MM.1S (cell line): ENCODE data around the gene CDH5.

Source experiments
- DNase-seq: peaks from one replicate; pipeline ENCODE4 v3.0.0-alpha.2; 2015
- H2AFZ ChIP-seq: fragments of 300-600 bp; sonication (generic); 2 replicates; pipeline ENCODE4 v1.6.0; 2016; ENCODE audit warnings: antibody characterized with exemption, low read length
- H3F3A ChIP-seq: fragments of 300-600 bp; sonication (generic); 2 replicates; pipeline ENCODE4 v1.6.1; 2016; ENCODE audit warnings: mild to moderate bottlenecking, antibody characterized with exemption, low read length, moderate library complexity, mixed read lengths; ENCODE audit not compliant: insufficient read depth
- H3K27ac ChIP-seq: fragments of 300-600 bp; sonication (generic); 2 replicates; pipeline ENCODE4 v1.5.1; 2016; ENCODE audit warnings: mild to moderate bottlenecking, low read length
- H3K27me3 ChIP-seq: fragments of 300-600 bp; sonication (generic); replicated peaks from 2 replicates; pipeline ENCODE4 v1.6.0; 2016; ENCODE audit warnings: low read length; ENCODE audit not compliant: insufficient read depth
- H3K36me3 ChIP-seq: fragments of 300-600 bp; sonication (generic); replicated peaks from 2 replicates; pipeline ENCODE4 v1.6.1; 2016; ENCODE audit warnings: mild to moderate bottlenecking, low read length, mixed read lengths; ENCODE audit not compliant: insufficient read depth
- H3K4me1 ChIP-seq: fragments of 300-600 bp; sonication (generic); 2 replicates; pipeline ENCODE4 v1.6.1; 2016; ENCODE audit warnings: low read length, mixed read lengths
- H3K4me2 ChIP-seq: fragments of 300-600 bp; sonication (generic); 2 replicates; pipeline ENCODE4 v1.6.0; 2016; ENCODE audit warnings: low read depth, low read length
- H3K4me3 ChIP-seq: fragments of 300-600 bp; sonication (generic); 2 replicates; pipeline ENCODE4 v1.5.1; 2016; ENCODE audit warnings: low read length, mixed read lengths
- H3K79me2 ChIP-seq: fragments of 300-600 bp; sonication (generic); 2 replicates; pipeline ENCODE4 v1.6.1; 2016; ENCODE audit warnings: mixed run types, low read length, mixed read lengths
- H3K9ac ChIP-seq: fragments of 300-600 bp; sonication (generic); 2 replicates; pipeline ENCODE4 v1.6.1; 2016; ENCODE audit warnings: low read length, mixed read lengths
- H3K9me2 ChIP-seq: fragments of 300-600 bp; sonication (generic); replicated peaks from 2 replicates; pipeline ENCODE4 v1.6.1; 2016; ENCODE audit warnings: mild to moderate bottlenecking, low read length, mixed read lengths; ENCODE audit not compliant: insufficient read depth
- H3K9me3 ChIP-seq: fragments of 300-600 bp; sonication (generic); replicated peaks from 2 replicates; pipeline ENCODE4 v1.6.1; 2016; ENCODE audit warnings: mild to moderate bottlenecking, low read length, mixed read lengths; ENCODE audit not compliant: insufficient read depth
- H4K20me1 ChIP-seq: fragments of 300-600 bp; sonication (generic); 2 replicates; pipeline ENCODE4 v1.6.1; 2016; ENCODE audit warnings: mild to moderate bottlenecking, low read length, moderate library complexity, mixed read lengths; ENCODE audit not compliant: insufficient read depth
- EZH2 ChIP-seq: fragments of 300-600 bp; sonication (generic); optimal IDR thresholded peaks from 2 replicates; pipeline ENCODE3; 2017; ENCODE audit warnings: low read depth, mild to moderate bottlenecking, antibody characterized with exemption, low read length, mixed read lengths
- EZH2phosphoT487 ChIP-seq: fragments of 300-600 bp; sonication (generic); IDR thresholded peaks from 2 replicates; pipeline ENCODE4 v1.6.1; 2018; ENCODE audit warnings: antibody characterized with exemption, low read length
- TF ChIP-seq, protein P1 (sequence below): fragments of 300-600 bp; sonication (generic); IDR thresholded peaks from 2 replicates; pipeline ENCODE4 v1.5.1; 2016; ENCODE audit warnings: antibody characterized with exemption, low read length, mixed read lengths

CDH5 gene

DNA sequence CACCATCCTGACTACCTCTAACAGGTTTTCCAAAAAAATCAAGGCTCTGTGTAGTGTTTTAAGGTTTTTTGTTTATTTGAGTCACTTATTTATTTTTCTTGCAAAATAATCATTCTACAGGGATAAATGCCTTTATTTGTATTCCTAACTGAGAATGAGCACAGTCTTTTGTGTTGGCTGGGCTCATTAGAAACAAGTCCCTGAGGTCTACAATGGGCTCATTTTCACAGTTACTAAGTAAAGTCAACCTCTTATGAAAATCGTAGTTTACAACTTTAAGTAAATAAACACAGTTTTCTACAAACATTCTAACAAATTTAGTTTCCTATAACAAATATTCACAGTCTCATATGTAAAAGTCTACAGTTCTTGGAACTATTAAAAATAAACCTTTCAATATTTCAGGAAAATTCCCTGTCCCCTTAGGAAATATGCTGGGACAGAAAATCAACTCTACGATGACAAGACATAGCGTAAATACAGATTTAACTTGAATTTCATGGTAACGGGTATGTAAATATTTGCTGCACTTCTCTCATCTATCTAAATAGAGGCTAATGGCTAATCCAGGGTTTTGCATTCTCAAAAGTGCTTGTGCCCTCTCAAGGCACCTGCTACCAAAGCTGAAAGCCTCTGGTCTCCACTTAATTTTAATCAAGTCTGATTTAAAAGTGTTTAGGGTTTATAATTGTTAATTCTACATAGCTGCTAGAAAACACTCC, 31.5 kb upstream of the CDH5 start:
- Histone ChIP-seq H3K9me3 (no peaks in the 10 kb centered on the region), H3K79me2 (no peaks in the 10 kb centered on the region), H3K27me3 (no peaks in the 10 kb centered on the region), H3K4me2 (no peak overlapping the region), H3K36me3 (no peaks in the 10 kb centered on the region), H3F3A (no peaks in the 10 kb centered on the region), H3K9me2 (no peaks in the 10 kb centered on the region), H3K4me3 (no peak overlapping the region), H2AFZ (no peak overlapping the region), H3K9ac (no peak overlapping the region), H4K20me1 (no peaks in the 10 kb centered on the region), H3K4me1 (no peaks in the 10 kb centered on the region), H3K27ac (no peak overlapping the region)
- TF ChIP-seq, protein P1, sequence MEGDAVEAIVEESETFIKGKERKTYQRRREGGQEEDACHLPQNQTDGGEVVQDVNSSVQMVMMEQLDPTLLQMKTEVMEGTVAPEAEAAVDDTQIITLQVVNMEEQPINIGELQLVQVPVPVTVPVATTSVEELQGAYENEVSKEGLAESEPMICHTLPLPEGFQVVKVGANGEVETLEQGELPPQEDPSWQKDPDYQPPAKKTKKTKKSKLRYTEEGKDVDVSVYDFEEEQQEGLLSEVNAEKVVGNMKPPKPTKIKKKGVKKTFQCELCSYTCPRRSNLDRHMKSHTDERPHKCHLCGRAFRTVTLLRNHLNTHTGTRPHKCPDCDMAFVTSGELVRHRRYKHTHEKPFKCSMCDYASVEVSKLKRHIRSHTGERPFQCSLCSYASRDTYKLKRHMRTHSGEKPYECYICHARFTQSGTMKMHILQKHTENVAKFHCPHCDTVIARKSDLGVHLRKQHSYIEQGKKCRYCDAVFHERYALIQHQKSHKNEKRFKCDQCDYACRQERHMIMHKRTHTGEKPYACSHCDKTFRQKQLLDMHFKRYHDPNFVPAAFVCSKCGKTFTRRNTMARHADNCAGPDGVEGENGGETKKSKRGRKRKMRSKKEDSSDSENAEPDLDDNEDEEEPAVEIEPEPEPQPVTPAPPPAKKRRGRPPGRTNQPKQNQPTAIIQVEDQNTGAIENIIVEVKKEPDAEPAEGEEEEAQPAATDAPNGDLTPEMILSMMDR = no peak
- TF ChIP-seq EZH2phosphoT487 = no peak
- no peak for TF ChIP-seq EZH2
- DNase-seq = no peak

DNA sequence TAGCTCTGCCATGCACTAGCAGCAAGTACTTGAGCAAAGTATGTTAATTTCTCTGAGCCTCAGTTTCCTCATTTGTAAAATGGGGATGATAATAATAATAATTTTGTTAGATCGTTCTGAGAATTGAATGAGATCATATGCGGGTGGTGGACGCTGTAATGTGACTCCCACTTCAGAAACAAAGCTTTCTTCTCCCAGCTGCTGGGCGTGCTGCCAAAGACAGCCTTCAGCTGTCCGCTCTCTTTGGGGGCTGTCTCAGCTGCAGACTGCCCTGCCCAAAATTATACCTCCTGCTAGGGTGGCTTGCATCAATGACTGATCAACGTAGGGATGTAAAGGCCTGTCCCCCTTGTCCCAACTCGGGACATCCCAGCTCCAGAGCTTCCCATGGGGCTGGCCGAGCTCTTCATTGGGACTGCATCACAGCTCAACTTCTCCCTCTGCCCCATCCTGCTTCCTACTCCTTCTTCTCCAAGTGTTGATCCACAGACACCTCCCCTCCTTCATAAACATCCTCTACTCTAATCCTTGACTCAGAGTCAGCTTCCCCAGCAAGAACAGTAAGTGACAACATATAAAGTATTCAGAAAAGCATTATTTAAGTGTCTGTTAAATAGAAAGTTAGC, 30.7 kb upstream of the CDH5 start:
- no peaks in the 10 kb centered on the region for H4K20me1 ChIP-seq
- no peak for DNase-seq
- H3K4me2 ChIP-seq = no peak overlapping the region
- H2AFZ ChIP-seq = no peak overlapping the region
- H3K79me2 ChIP-seq = no peaks in the 10 kb centered on the region
- TF ChIP-seq, protein P1 = no peak
- TF ChIP-seq EZH2 = no peak
- no peak for TF ChIP-seq EZH2phosphoT487
- H3K27ac ChIP-seq = no peak overlapping the region
- no peaks in the 10 kb centered on the region for H3K36me3 ChIP-seq
- H3K9ac ChIP-seq = no peak overlapping the region
- no peaks in the 10 kb centered on the region for H3K27me3 ChIP-seq
- no peaks in the 10 kb centered on the region for H3K4me1 ChIP-seq
- no peak overlapping the region for H3K4me3 ChIP-seq
- H3F3A ChIP-seq = no peaks in the 10 kb centered on the region
- no peaks in the 10 kb centered on the region for H3K9me3 ChIP-seq
- H3K9me2 ChIP-seq = no peaks in the 10 kb centered on the region

DNA sequence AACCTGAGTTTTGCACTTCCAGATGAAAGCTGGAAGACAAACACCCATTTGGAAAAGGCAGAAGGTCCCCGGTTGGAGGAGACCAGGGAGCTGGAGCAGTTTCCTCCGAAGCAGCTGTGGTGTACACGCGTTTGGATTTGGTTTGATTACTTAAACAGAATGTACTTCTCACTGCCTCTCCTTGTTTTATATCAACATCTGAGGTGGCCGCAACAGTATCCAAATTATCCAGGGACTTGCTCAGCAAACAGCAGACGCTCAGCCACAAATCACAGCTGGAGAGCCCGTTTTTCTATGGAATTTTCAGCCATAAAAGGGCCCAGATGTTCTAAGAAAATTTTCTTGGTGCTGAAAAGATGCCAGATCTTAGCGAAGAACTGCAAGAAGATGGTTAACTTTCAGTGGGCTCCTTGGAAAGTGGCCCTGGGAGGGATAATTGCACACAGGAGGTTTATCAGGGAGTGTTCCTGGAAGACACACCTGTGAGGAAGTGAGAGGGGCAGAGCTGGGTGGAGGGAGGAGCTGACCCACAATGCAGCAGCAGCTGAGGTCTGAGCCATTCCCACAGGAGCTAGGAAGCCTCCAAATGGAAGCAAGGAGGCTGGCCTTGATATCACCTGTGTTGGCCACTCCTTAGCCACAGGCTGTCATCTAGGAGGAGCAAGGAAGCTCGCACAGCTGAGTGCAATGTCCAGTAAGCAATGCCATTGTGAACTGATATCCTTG, 28.9 kb upstream of the CDH5 start:
- Histone ChIP-seq H3K9me3 (no peaks in the 10 kb centered on the region), H2AFZ (no peak overlapping the region), H3K9me2 (no peaks in the 10 kb centered on the region), H3K4me3 (no peak overlapping the region), H3F3A (no peaks in the 10 kb centered on the region), H3K36me3 (no peaks in the 10 kb centered on the region), H3K27me3 (no peaks in the 10 kb centered on the region), H3K9ac (no peak overlapping the region), H4K20me1 (no peaks in the 10 kb centered on the region), H3K79me2 (no peaks in the 10 kb centered on the region), H3K27ac (no peak overlapping the region), H3K4me1 (no peaks in the 10 kb centered on the region), H3K4me2 (no peak overlapping the region)
- no peak for DNase-seq
- TF ChIP-seq EZH2 (no peak), EZH2phosphoT487 (no peak)
- TF ChIP-seq, protein P1 = no peak
